CD14-positive monocyte (primary cell): ENCODE data around the gene ARMC9. TPM values are rescaled to one million over a fixed set of nuclear protein-coding genes. Genes with fewer than 3 reads are reported as not detected.

ENCODE experiments used
- DNase-seq, 3 donors: peaks; one replicate each; pipeline ENCODE4 v3.0.0-alpha.2; 2011 to 2022
- H2AFZ ChIP-seq: 2 replicates; pipeline ENCODE4 v1.6.0; 2012; ENCODE audit warnings: mild to moderate bottlenecking, low read depth, low read length, inconsistent platforms; ENCODE audit not compliant: insufficient read depth, poor library complexity, severe bottlenecking
- H3K27ac ChIP-seq, 2 donors: 1 replicate in 1 of 2; 2 replicates in 1 of 2; pipeline ENCODE4 v1.5.1; 2012 to 2013; ENCODE audit warnings: low read length in 2 of 2, control low read depth in 1 of 2, inconsistent platforms in 1 of 2, low read depth in 1 of 2, mild to moderate bottlenecking in 1 of 2
- H3K27me3 ChIP-seq, 2 donors: one replicate each; pipeline versions ENCODE4 v1.6.0 to v1.6.1; 2011 to 2013; ENCODE audit warnings: low read length in 2 of 2; ENCODE audit not compliant: control insufficient read depth in 2 of 2, insufficient read depth in 2 of 2
- H3K36me3 ChIP-seq, 2 donors: replicated peaks in 1 of 2; 1 replicate in 1 of 2; 2 replicates in 1 of 2; pipeline versions ENCODE4 v1.5.1 to v1.6.1; 2012 to 2013; ENCODE audit warnings: low read length in 2 of 2, control low read depth in 1 of 2, inconsistent platforms in 1 of 2, mild to moderate bottlenecking in 1 of 2; ENCODE audit not compliant: insufficient read depth in 2 of 2, control insufficient read depth in 1 of 2
- H3K4me1 ChIP-seq, 2 donors: 1 replicate in 1 of 2; 2 replicates in 1 of 2; pipeline versions ENCODE4 v1.5.1 to v1.6.1; 2012 to 2013; ENCODE audit warnings: low read length in 2 of 2, control low read depth in 1 of 2, inconsistent platforms in 1 of 2, mild to moderate bottlenecking in 1 of 2, moderate library complexity in 1 of 2; ENCODE audit not compliant: insufficient read depth in 2 of 2, control insufficient read depth in 1 of 2
- H3K4me2 ChIP-seq: replicated peaks from 2 replicates; pipeline ENCODE3; 2012; ENCODE audit warnings: low read length, moderate library complexity, mild to moderate bottlenecking; ENCODE audit not compliant: poor library complexity, severe bottlenecking; ENCODE audit errors: extremely low read depth
- H3K4me3 ChIP-seq, 3 experiments: fragments of 200-600 bp in 1 of 3; sonication (generic) in 1 of 3; replicated peaks in 1 of 3; 1 replicate in 2 of 3; 2 replicates in 1 of 3; pipeline ENCODE4 v1.5.1; 2011 to 2013; ENCODE audit warnings: low read length in 3 of 3, mild to moderate bottlenecking in 3 of 3, control low read depth in 2 of 3, low read depth in 2 of 3, inconsistent platforms in 1 of 3, moderate library complexity in 1 of 3
- H3K79me2 ChIP-seq: 2 replicates; pipeline ENCODE4 v1.6.0; 2012; ENCODE audit warnings: mild to moderate bottlenecking, control low read depth, inconsistent platforms, low read length, moderate library complexity; ENCODE audit not compliant: insufficient read depth
- H3K9ac ChIP-seq: 2 replicates; pipeline ENCODE4 v1.6.0; 2017; ENCODE audit warnings: low read length, mild to moderate bottlenecking; ENCODE audit not compliant: insufficient read depth, poor library complexity, severe bottlenecking
- H3K9me3 ChIP-seq, 2 donors: replicated peaks in 1 of 2; 1 replicate in 1 of 2; 2 replicates in 1 of 2; pipeline versions ENCODE4 v1.5.1 to v1.6.1; 2012 to 2013; ENCODE audit warnings: low read length in 2 of 2, control low read depth in 1 of 2; ENCODE audit not compliant: control insufficient read depth in 1 of 2, insufficient read depth in 1 of 2
- H4K20me1 ChIP-seq: 2 replicates; pipeline ENCODE4 v1.6.0; 2012; ENCODE audit warnings: mild to moderate bottlenecking, low read length, control low read depth, moderate library complexity; ENCODE audit not compliant: insufficient read depth
- H3K27ac Mint-ChIP-seq, 7 donors: one replicate each; pipeline ENCODE4 v1.8.0; 2020; ENCODE audit warnings: mild to moderate bottlenecking in 7 of 7, mixed read lengths in 7 of 7, moderate library complexity in 6 of 7, inconsistent platforms in 2 of 7
- H3K27me3 Mint-ChIP-seq, 3 donors: one replicate each; pipeline ENCODE4 v1.8.0; 2021 to 2022; ENCODE audit warnings: low read depth in 3 of 3, mild to moderate bottlenecking in 3 of 3, mixed read lengths in 3 of 3, moderate library complexity in 3 of 3, inconsistent platforms in 1 of 3
- H3K36me3 Mint-ChIP-seq, 2 donors: one replicate each; pipeline ENCODE4 v1.8.0; 2020; ENCODE audit warnings: mixed read lengths in 2 of 2, inconsistent platforms in 1 of 2, mild to moderate bottlenecking in 1 of 2
- H3K4me1 Mint-ChIP-seq: one replicate; pipeline ENCODE4 v1.8.0; 2020; ENCODE audit warnings: mild to moderate bottlenecking, mixed read lengths
- H3K4me3 Mint-ChIP-seq, 2 donors: one replicate each; pipeline ENCODE4 v1.8.0; 2020; ENCODE audit warnings: mild to moderate bottlenecking in 2 of 2, mixed read lengths in 2 of 2, moderate library complexity in 1 of 2
- H3K9me3 Mint-ChIP-seq, 7 donors: one replicate each; pipeline ENCODE4 v1.8.0; 2020 to 2022; ENCODE audit warnings: mixed read lengths in 7 of 7, mild to moderate bottlenecking in 6 of 7, moderate library complexity in 6 of 7, inconsistent platforms in 2 of 7
- WGBS: methylation state at CpG from one replicate; pipeline ENCODE4 v1.1.5; 2013; ENCODE audit warnings: missing lambda C conversion rate; ENCODE audit not compliant: insufficient coverage; 5-methylcytosine and 5-hydroxymethylcytosine counted together
- intact Hi-C, 2 donors: fragments of 100-400 bp; cut with micrococcal nuclease; formaldehyde crosslinking; loops; one replicate each; pipeline versions ENCODE4 v1.15.0 to v1.15.1; 2023
- polyA plus RNA-seq, 3 donors: library from polyadenylated mRNA; depleted of rRNA in 1 of 3; unstranded in 2 of 3; stranded (reverse) in 1 of 3; fragments of 300-500 nt in 2 of 3; fragments of >200 nt in 1 of 3; fragmentation: Illumina TruSeq in 2 of 3; gene quantifications; 1 replicate in 2 of 3; 2 replicates in 1 of 3; pipeline ENCODE4 v1.2.3, GENCODE V29; 2012 to 2021
- TF ChIP-seq, protein P1 (sequence below): fragments of 200-600 bp; IDR thresholded peaks from one replicate; pipeline ENCODE4 v1.8.0; 2022; ENCODE audit warnings: antibody characterized with exemption, mild to moderate bottlenecking

Gene ARMC9
- polyA plus RNA-seq, 3 donors, result 0.07 to 0.27 TPM; not detected in 1

DNA sequence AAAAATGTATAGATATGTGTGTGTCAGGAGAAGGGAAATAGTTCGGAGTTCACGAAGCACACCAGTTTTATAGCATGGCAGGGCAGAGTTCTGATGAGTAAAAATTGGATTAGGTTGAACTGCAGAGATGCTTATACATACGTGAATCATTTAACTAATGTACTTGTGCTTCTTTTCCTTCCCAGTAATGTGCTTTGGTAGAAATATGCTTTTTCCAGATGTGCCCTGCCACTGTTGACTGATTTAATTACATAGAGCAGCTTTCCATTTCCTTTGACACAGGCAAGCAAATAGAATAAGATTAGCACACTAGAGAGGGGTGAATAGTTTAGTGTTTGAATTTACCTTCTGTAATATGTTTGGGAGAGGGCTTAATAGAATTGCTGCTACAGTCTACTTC lies 28.9 kb upstream of the ARMC9 start:
- H4K20me1 ChIP-seq, result no peaks in the 10 kb centered on the region
- H3K79me2 ChIP-seq, result no peaks in the 10 kb centered on the region
- Mint-ChIP-seq H3K27ac (peak overlapping the region in 1 of 7 donors; percentile 4), H3K4me1 (peaks cover 9% of the 10 kb centered on the region), H3K36me3 (peaks cover 74 to 91% of the 10 kb centered on the region in 2 donors), H3K27me3 (peaks cover 0 to 4% (median 0%) of the 10 kb centered on the region in 3 donors), H3K4me3 (no peak overlapping the region), H3K9me3 (no peaks in the 10 kb centered on the region)
- DNase-seq, result no peak
- no peak overlapping the region for H3K4me3 ChIP-seq
- WGBS, result no CpG with 5 or more reads among the region's 3 CpGs
- H3K9ac ChIP-seq, result no peak overlapping the region
- no peaks in the 10 kb centered on the region for H3K9me3 ChIP-seq
- TF ChIP-seq, protein P1, sequence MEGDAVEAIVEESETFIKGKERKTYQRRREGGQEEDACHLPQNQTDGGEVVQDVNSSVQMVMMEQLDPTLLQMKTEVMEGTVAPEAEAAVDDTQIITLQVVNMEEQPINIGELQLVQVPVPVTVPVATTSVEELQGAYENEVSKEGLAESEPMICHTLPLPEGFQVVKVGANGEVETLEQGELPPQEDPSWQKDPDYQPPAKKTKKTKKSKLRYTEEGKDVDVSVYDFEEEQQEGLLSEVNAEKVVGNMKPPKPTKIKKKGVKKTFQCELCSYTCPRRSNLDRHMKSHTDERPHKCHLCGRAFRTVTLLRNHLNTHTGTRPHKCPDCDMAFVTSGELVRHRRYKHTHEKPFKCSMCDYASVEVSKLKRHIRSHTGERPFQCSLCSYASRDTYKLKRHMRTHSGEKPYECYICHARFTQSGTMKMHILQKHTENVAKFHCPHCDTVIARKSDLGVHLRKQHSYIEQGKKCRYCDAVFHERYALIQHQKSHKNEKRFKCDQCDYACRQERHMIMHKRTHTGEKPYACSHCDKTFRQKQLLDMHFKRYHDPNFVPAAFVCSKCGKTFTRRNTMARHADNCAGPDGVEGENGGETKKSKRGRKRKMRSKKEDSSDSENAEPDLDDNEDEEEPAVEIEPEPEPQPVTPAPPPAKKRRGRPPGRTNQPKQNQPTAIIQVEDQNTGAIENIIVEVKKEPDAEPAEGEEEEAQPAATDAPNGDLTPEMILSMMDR, result no peak
- no peak overlapping the region for H3K4me2 ChIP-seq
- intact Hi-C loops, result no loop called here
- no peak overlapping the region for H3K27ac ChIP-seq
- H3K27me3 ChIP-seq, result no peaks in the 10 kb centered on the region
- H3K4me1 ChIP-seq, result peaks cover 3 to 8% of the 10 kb centered on the region in 2 donors
- H2AFZ ChIP-seq, result no peak overlapping the region
- peaks cover 79 to 99% of the 10 kb centered on the region in 2 donors for H3K36me3 ChIP-seq

DNA sequence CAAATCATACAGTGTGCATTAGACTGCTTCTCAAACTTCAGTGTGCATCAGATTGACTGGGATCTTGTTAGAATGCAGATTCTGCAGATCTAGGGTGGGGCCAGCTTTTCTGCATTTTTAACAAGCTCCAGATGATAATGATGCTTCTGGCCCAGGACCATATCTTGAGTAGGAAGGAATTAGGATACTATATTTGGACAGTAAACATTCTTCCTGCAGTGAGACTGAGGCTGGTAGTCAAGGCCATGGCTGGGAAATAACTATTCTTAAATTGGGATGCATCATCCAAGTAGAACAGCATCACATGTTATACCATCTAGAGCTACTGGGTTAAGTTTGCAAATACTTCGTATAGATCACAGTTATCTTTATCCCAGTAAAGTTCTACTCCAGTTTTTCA lies 28.4 kb upstream of the ARMC9 start:
- H3K27ac Mint-ChIP-seq, result no peak overlapping the region
- H3K36me3 ChIP-seq, result peaks cover 77 to 100% of the 10 kb centered on the region in 2 donors
- H3K27me3 ChIP-seq, result no peaks in the 10 kb centered on the region
- no peak overlapping the region for H3K4me3 Mint-ChIP-seq
- TF ChIP-seq, protein P1, result no peak
- peaks cover 75 to 91% of the 10 kb centered on the region in 2 donors for H3K36me3 Mint-ChIP-seq
- H4K20me1 ChIP-seq, result no peaks in the 10 kb centered on the region
- H2AFZ ChIP-seq, result no peak overlapping the region
- no peak overlapping the region for H3K4me3 ChIP-seq
- H3K27me3 Mint-ChIP-seq, result peaks cover 0 to 4% (median 0%) of the 10 kb centered on the region in 3 donors
- H3K79me2 ChIP-seq, result no peaks in the 10 kb centered on the region
- H3K27ac ChIP-seq, result no peak overlapping the region
- DNase-seq, result no peak
- H3K9me3 Mint-ChIP-seq, result no peaks in the 10 kb centered on the region
- WGBS, result no CpG with 5 or more reads among the region's 1 CpG
- intact Hi-C loops, result no loop called here
- no peak overlapping the region for H3K9ac ChIP-seq
- H3K4me1 ChIP-seq, result peaks cover 3 to 8% of the 10 kb centered on the region in 2 donors
- H3K4me1 Mint-ChIP-seq, result peaks cover 9% of the 10 kb centered on the region
- H3K9me3 ChIP-seq, result no peaks in the 10 kb centered on the region
- no peak overlapping the region for H3K4me2 ChIP-seq
